Natural killer cell (primary cell): Measurements from ENCODE around the gene C11orf58. TPM values are rescaled to one million over a fixed set of nuclear protein-coding genes. Genes with fewer than 3 reads are reported as not detected.

Experiments used
- ATAC-seq, 3 donors: fragments of 150-1000 bp in 2 of 3; fragments of 200-7000 bp in 1 of 3; cut with Tn5 transposase; 1 replicate in 1 of 3; 2 replicates in 2 of 3; pipeline ENCODE4 v1.10.0; 2021; ENCODE audit warnings: mild to moderate bottlenecking in 2 of 3, moderate library complexity in 2 of 3
- DNase-seq, 2 donors: peaks; one replicate each; pipeline versions ENCODE4 v3.0.0 to v3.0.0-alpha.2; 2013 to 2021; ENCODE audit warnings: mixed read lengths in 1 of 2
- H3K27ac ChIP-seq: one replicate; pipeline ENCODE4 v1.5.1; 2013; ENCODE audit warnings: mild to moderate bottlenecking, low read length
- H3K27me3 ChIP-seq: one replicate; pipeline ENCODE4 v1.6.1; 2013; ENCODE audit warnings: low read length; ENCODE audit not compliant: control insufficient read depth, insufficient read depth
- H3K36me3 ChIP-seq: one replicate; pipeline ENCODE4 v1.6.1; 2013; ENCODE audit warnings: low read length; ENCODE audit not compliant: control insufficient read depth, insufficient read depth
- H3K4me1 ChIP-seq: one replicate; pipeline ENCODE4 v1.6.1; 2013; ENCODE audit warnings: low read length; ENCODE audit not compliant: control insufficient read depth, insufficient read depth
- H3K4me3 ChIP-seq: one replicate; pipeline ENCODE4 v1.5.1; 2013; ENCODE audit warnings: low read length
- H3K9me3 ChIP-seq: one replicate; pipeline ENCODE4 v1.6.1; 2013; ENCODE audit warnings: low read length; ENCODE audit not compliant: control insufficient read depth, insufficient read depth
- H3K27ac Mint-ChIP-seq, 2 donors: one replicate each; pipeline ENCODE4 v1.8.0; 2022; ENCODE audit warnings: mild to moderate bottlenecking in 2 of 2, mixed read lengths in 2 of 2, moderate library complexity in 1 of 2
- H3K27me3 Mint-ChIP-seq, 2 donors: one replicate each; pipeline ENCODE4 v1.8.0; 2022; ENCODE audit warnings: low read depth in 2 of 2, mixed read lengths in 2 of 2
- H3K36me3 Mint-ChIP-seq: one replicate; pipeline ENCODE4 v1.8.0; 2022; ENCODE audit warnings: mixed read lengths
- H3K4me1 Mint-ChIP-seq, 2 donors: one replicate each; pipeline ENCODE4 v1.8.0; 2022; ENCODE audit warnings: mixed read lengths in 2 of 2
- H3K4me3 Mint-ChIP-seq: one replicate; pipeline ENCODE4 v1.8.0; 2022; ENCODE audit warnings: mild to moderate bottlenecking, moderate library complexity, mixed read lengths
- H3K9me3 Mint-ChIP-seq, 2 donors: one replicate each; pipeline ENCODE4 v1.8.0; 2022; ENCODE audit warnings: mixed read lengths in 2 of 2
- CTCF ChIP-seq: fragments of 200-600 bp; IDR thresholded peaks from one replicate; pipeline ENCODE4 v1.8.0; 2022; ENCODE audit warnings: antibody characterized with exemption
- WGBS: methylation state at CpG from one replicate; pipeline ENCODE4 v1.1.7; 2013; ENCODE audit warnings: missing lambda C conversion rate; ENCODE audit not compliant: insufficient coverage; 5-methylcytosine and 5-hydroxymethylcytosine counted together
- intact Hi-C: fragments of 100-400 bp; cut with micrococcal nuclease; formaldehyde crosslinking; loops from one replicate; pipeline ENCODE4 v1.14.2; 2022
- total RNA-seq, 4 donors: library from RNA; stranded (reverse); fragments of 120-200 nt in 1 of 4; gene quantifications; one replicate each; pipeline versions ENCODE4 v1.2.3 to v1.2.4, GENCODE V29; 2013 to 2022

C11orf58 gene
- total RNA-seq, 3 donors from 2014 or later (not counting 1 experiment from before 2014, with no cell fraction given) = 109 to 118 (median 115) TPM

GRCh38 chr11:16806791-16807190 lies 68.3 kb downstream of the C11orf58 start:
- no peak overlapping the region for H3K4me3 ChIP-seq
- WGBS = 80% methylated on average over 11 of the region's 11 CpGs
- ATAC-seq (no peak), DNase-seq (no peak)
- Mint-ChIP-seq H3K4me1 (no peaks in the 10 kb centered on the region), H3K36me3 (no peaks in the 10 kb centered on the region), H3K9me3 (no peaks in the 10 kb centered on the region), H3K27ac (no peak overlapping the region), H3K27me3 (no peaks in the 10 kb centered on the region), H3K4me3 (no peak overlapping the region)
- H3K36me3 ChIP-seq = no peaks in the 10 kb centered on the region
- no peaks in the 10 kb centered on the region for H3K27me3 ChIP-seq
- intact Hi-C loops = no loop called here
- peaks cover 12% of the 10 kb centered on the region for H3K4me1 ChIP-seq
- TF ChIP-seq CTCF = no peak
- no peaks in the 10 kb centered on the region for H3K9me3 ChIP-seq
- H3K27ac ChIP-seq = no peak overlapping the region

- H3K36me3 Mint-ChIP-seq = no peaks in the 10 kb centered on the region
- no peak for ATAC-seq
- Histone ChIP-seq H3K27ac (no peak overlapping the region), H3K4me1 (peaks cover 12% of the 10 kb centered on the region), H3K9me3 (no peaks in the 10 kb centered on the region), H3K4me3 (no peak overlapping the region), H3K27me3 (no peaks in the 10 kb centered on the region), H3K36me3 (no peaks in the 10 kb centered on the region)
- no peaks in the 10 kb centered on the region for H3K4me1 Mint-ChIP-seq
- intact Hi-C loops = no loop called here
- 0% methylated on average over 3 of the region's 3 CpGs for WGBS
- H3K9me3 Mint-ChIP-seq = no peaks in the 10 kb centered on the region
- DNase-seq = no peak
- H3K4me3 Mint-ChIP-seq = no peak overlapping the region
- no peaks in the 10 kb centered on the region for H3K27me3 Mint-ChIP-seq
- TF ChIP-seq CTCF = no peak
- no peak overlapping the region for H3K27ac Mint-ChIP-seq
Observed at GRCh38 chr11:16807306-16807705, 68.9 kb downstream of the C11orf58 start.
